Measurements from ENCODE around the gene PRKAB1. TPM values are rescaled to one million over a fixed set of nuclear protein-coding genes. Genes with fewer than 3 reads are reported as not detected.
"Not testable (repeated sequence)": the region's sequence is repeated elsewhere in the genome, so short reads cannot be mapped to it uniquely, and the experiment has no call there.

The PRKAB1 gene
- total RNA-seq, 2 donors from 2014 or later: 18.2 to 63.7 TPM

GRCh38 chr12:119689935-119690500, 22.1 kb downstream of the PRKAB1 start:
- ATAC-seq: no peak
- peak overlapping the region in 1 of 2 donors; percentile 44 for H3K27ac Mint-ChIP-seq

GRCh38 chr12:119691202-119691810, 23.4 kb downstream of the PRKAB1 start:
- DNase-seq (ENCODE audit: low spot score in 2 of 2): no peak
- ATAC-seq: no peak
- H3K9me3 Mint-ChIP-seq: no peaks in the 10 kb centered on the region
- H3K27ac Mint-ChIP-seq: no peak overlapping the region
- H3K36me3 Mint-ChIP-seq: peaks cover 0 to 15% of the 10 kb centered on the region in 2 donors

More at GRCh38 chr12:119689935-119690500, 22.1 kb downstream of the PRKAB1 start:
- no peak for DNase-seq (ENCODE audit: low spot score in 2 of 2)
- Mint-ChIP-seq H3K9me3 (no peaks in the 10 kb centered on the region), H3K36me3 (peaks cover 0 to 15% of the 10 kb centered on the region in 2 donors)

- no peaks in the 10 kb centered on the region for H3K9me3 Mint-ChIP-seq
- H3K27ac Mint-ChIP-seq: no peak overlapping the region
- peaks cover 0 to 15% of the 10 kb centered on the region in 2 donors for H3K36me3 Mint-ChIP-seq
- DNase-seq (ENCODE audit: low spot score in 2 of 2) (no peak), ATAC-seq (no peak)
These were observed 24.5 kb downstream of the PRKAB1 start for GRCh38 chr12:119692410-119692809.

- H3K36me3 Mint-ChIP-seq: peaks cover 0 to 11% of the 10 kb centered on the region in 2 donors
- no peak overlapping the region for H3K27ac Mint-ChIP-seq
- no peaks in the 10 kb centered on the region for H3K9me3 Mint-ChIP-seq
- no peak for ATAC-seq
- no peak for DNase-seq (ENCODE audit: low spot score in 2 of 2)
These were observed 25.1 kb downstream of the PRKAB1 start for GRCh38 chr12:119692997-119693396.

- H3K27ac Mint-ChIP-seq: no peak overlapping the region
- no peaks in the 10 kb centered on the region for H3K9me3 Mint-ChIP-seq
- DNase-seq (ENCODE audit: low spot score in 2 of 2) (no peak), ATAC-seq (no peak)
- H3K36me3 Mint-ChIP-seq: peaks cover 0 to 8% of the 10 kb centered on the region in 2 donors
These were observed 25.6 kb downstream of the PRKAB1 start for GRCh38 chr12:119693511-119693910.

GRCh38 chr12:119694111-119694510, 26.2 kb downstream of the PRKAB1 start:
- ATAC-seq (no peak), DNase-seq (ENCODE audit: low spot score in 2 of 2) (no peak)
- no peaks in the 10 kb centered on the region for H3K9me3 Mint-ChIP-seq
- peaks cover 0 to 8% of the 10 kb centered on the region in 2 donors for H3K36me3 Mint-ChIP-seq
- no peak overlapping the region for H3K27ac Mint-ChIP-seq

- H3K9me3 Mint-ChIP-seq: no peaks in the 10 kb centered on the region
- ATAC-seq: no peak
- peaks cover 0 to 8% of the 10 kb centered on the region in 2 donors for H3K36me3 Mint-ChIP-seq
- no peak for DNase-seq (ENCODE audit: low spot score in 2 of 2)
- H3K27ac Mint-ChIP-seq: no peak overlapping the region
These were observed 27.1 kb downstream of the PRKAB1 start for GRCh38 chr12:119695034-119695433.

- Mint-ChIP-seq H3K9me3 (no peaks in the 10 kb centered on the region), H3K27ac (peak overlapping the region in 1 of 2 donors; percentile 81), H3K36me3 (peaks cover 0 to 8% of the 10 kb centered on the region in 2 donors)
- DNase-seq (ENCODE audit: low spot score in 2 of 2) (no peak), ATAC-seq (no peak)
These were observed 29.0 kb downstream of the PRKAB1 start for GRCh38 chr12:119696943-119697342.

GRCh38 chr12:119699199-119699760, 31.3 kb downstream of the PRKAB1 start:
- DNase-seq (ENCODE audit: low spot score in 2 of 2) (no peak), ATAC-seq (no peak)
- H3K9me3 Mint-ChIP-seq: no peaks in the 10 kb centered on the region
- H3K27ac Mint-ChIP-seq: no peak overlapping the region
- peaks cover 0 to 8% of the 10 kb centered on the region in 2 donors for H3K36me3 Mint-ChIP-seq

- no peak for ATAC-seq
- Mint-ChIP-seq H3K27ac (no peak overlapping the region), H3K9me3 (no peaks in the 10 kb centered on the region), H3K36me3 (peaks cover 0 to 8% of the 10 kb centered on the region in 2 donors)
- no peak for DNase-seq (ENCODE audit: low spot score in 2 of 2)
These were observed 32.1 kb downstream of the PRKAB1 start for GRCh38 chr12:119700078-119700477.

- Mint-ChIP-seq H3K9me3 (no peaks in the 10 kb centered on the region), H3K36me3 (peaks cover 14 to 25% of the 10 kb centered on the region in 2 donors), H3K27ac (peak overlapping the region in 1 of 2 donors; percentile 27)
- no peak for ATAC-seq
- DNase-seq (ENCODE audit: low spot score in 2 of 2): no peak
These were observed 36.3 kb downstream of the PRKAB1 start for GRCh38 chr12:119704065-119704747.

- no peak for ATAC-seq
These were observed 37.2 kb downstream of the PRKAB1 start for GRCh38 chr12:119705182-119705581.

GRCh38 chr12:119706427-119706826, 38.5 kb downstream of the PRKAB1 start:
- not testable (repeated sequence) for DNase-seq (ENCODE audit: low spot score in 2 of 2); ATAC-seq; H3K9me3 Mint-ChIP-seq; H3K27ac Mint-ChIP-seq
- peaks cover 18 to 36% of the 10 kb centered on the region in 2 donors for H3K36me3 Mint-ChIP-seq

More at GRCh38 chr12:119705182-119705581, 37.2 kb downstream of the PRKAB1 start:
- no peaks in the 10 kb centered on the region for H3K9me3 Mint-ChIP-seq
- H3K27ac Mint-ChIP-seq: no peak overlapping the region
- DNase-seq (ENCODE audit: low spot score in 2 of 2): no peak
- peaks cover 18 to 30% of the 10 kb centered on the region in 2 donors for H3K36me3 Mint-ChIP-seq

- Mint-ChIP-seq H3K9me3 (peaks cover 4 to 5% of the 10 kb centered on the region in 2 donors), H3K27ac (no peak overlapping the region), H3K36me3 (peaks cover 34 to 73% of the 10 kb centered on the region in 2 donors)
- ATAC-seq (no peak), DNase-seq (ENCODE audit: low spot score in 2 of 2) (no peak)
These were observed 42.5 kb downstream of the PRKAB1 start for GRCh38 chr12:119710374-119710964.

- H3K36me3 Mint-ChIP-seq: peaks cover 34 to 77% of the 10 kb centered on the region in 2 donors
- ATAC-seq (no peak), DNase-seq (ENCODE audit: low spot score in 2 of 2) (no peak)
- peaks cover 5% of the 10 kb centered on the region in 2 donors for H3K9me3 Mint-ChIP-seq
- H3K27ac Mint-ChIP-seq: no peak overlapping the region
These were observed 43.1 kb downstream of the PRKAB1 start for GRCh38 chr12:119710965-119711551.

- ATAC-seq: no peak
- Mint-ChIP-seq H3K27ac (no peak overlapping the region), H3K9me3 (peaks cover 5% of the 10 kb centered on the region in 2 donors), H3K36me3 (peaks cover 34 to 78% of the 10 kb centered on the region in 2 donors)
- DNase-seq (ENCODE audit: low spot score in 2 of 2): no peak
These were observed 43.8 kb downstream of the PRKAB1 start for GRCh38 chr12:119711693-119712092.

All from activated naive CD4-positive, alpha-beta T cell treated with anti-CD3 and anti-CD28 coated beads, Interleukin-2, amount 50 U/mL, for 72 hours (primary cell).